Progenitor cell of endocrine pancreas (in vitro differentiated cells): Measurements from ENCODE around the gene MAN1A1. TPM values are rescaled to one million over a fixed set of nuclear protein-coding genes. Genes with fewer than 3 reads are reported as not detected.
"Not testable (repeated sequence)": the region's sequence is repeated elsewhere in the genome, so short reads cannot be mapped to it uniquely, and the experiment has no call there.

Experiments
- DNase-seq: peaks from one replicate; pipeline ENCODE4 v3.0.0; 2021; ENCODE audit warnings: low spot score; ENCODE audit not compliant: unreplicated experiment
- H3K27ac Mint-ChIP-seq: 2 replicates; pipeline ENCODE4 v1.8.0; 2021; ENCODE audit warnings: mild to moderate bottlenecking, moderate library complexity, mixed read lengths
- H3K27me3 Mint-ChIP-seq: 2 replicates; pipeline ENCODE4 v1.8.0; 2021; ENCODE audit warnings: mixed read lengths
- H3K36me3 Mint-ChIP-seq: 2 replicates; pipeline ENCODE4 v1.8.0; 2022; ENCODE audit warnings: mixed read lengths; ENCODE audit not compliant: insufficient read depth
- H3K4me1 Mint-ChIP-seq: 2 replicates; pipeline ENCODE4 v1.8.0; 2021; ENCODE audit warnings: low read depth, mixed read lengths
- H3K4me3 Mint-ChIP-seq: 2 replicates; pipeline ENCODE4 v1.8.0; 2021; ENCODE audit warnings: low read depth, mild to moderate bottlenecking, moderate library complexity, mixed read lengths
- H3K9me3 Mint-ChIP-seq: 2 replicates; pipeline ENCODE4 v1.8.0; 2021; ENCODE audit warnings: low read depth, mixed read lengths
- CTCF ChIP-seq: fragments of 200-600 bp; sonication (generic); IDR thresholded peaks from one replicate; pipeline ENCODE4 v1.5.0; 2021; ENCODE audit warnings: antibody characterized with exemption, mild to moderate bottlenecking; ENCODE audit not compliant: unreplicated experiment
- total RNA-seq: library from RNA; stranded (reverse); gene quantifications from 2 replicates; pipeline ENCODE4 v1.2.1, GENCODE V29; 2021

MAN1A1 gene
- total RNA-seq, 1 donor from 2014 or later = 27.6 TPM

- Mint-ChIP-seq H3K27ac (no peak overlapping the region), H3K4me1 (no peaks in the 10 kb centered on the region), H3K9me3 (peaks cover 27% of the 10 kb centered on the region), H3K27me3 (no peaks in the 10 kb centered on the region), H3K36me3 (peaks cover 7% of the 10 kb centered on the region), H3K4me3 (no peak overlapping the region)
- no peak for TF ChIP-seq CTCF
- no peak for DNase-seq
Observed at GRCh38 chr6:119379809-119380208, 30.2 kb upstream of the MAN1A1 start.

GRCh38 chr6:119377043-119377442, 27.5 kb upstream of the MAN1A1 start:
- not testable (repeated sequence) for H3K27me3 Mint-ChIP-seq, H3K36me3 Mint-ChIP-seq

GRCh38 chr6:119370080-119370479, 20.5 kb upstream of the MAN1A1 start:
- Mint-ChIP-seq H3K27me3 (no peaks in the 10 kb centered on the region), H3K27ac (no peak overlapping the region), H3K36me3 (no peaks in the 10 kb centered on the region), H3K9me3 (peaks cover 11% of the 10 kb centered on the region), H3K4me1 (no peaks in the 10 kb centered on the region), H3K4me3 (no peak overlapping the region)
- no peak for DNase-seq
- TF ChIP-seq CTCF = no peak

More at GRCh38 chr6:119377043-119377442, 27.5 kb upstream of the MAN1A1 start:
- not testable (repeated sequence) for H3K4me1 Mint-ChIP-seq, H3K4me3 Mint-ChIP-seq, DNase-seq, H3K27ac Mint-ChIP-seq
- H3K9me3 Mint-ChIP-seq = peaks cover 18% of the 10 kb centered on the region

GRCh38 chr6:119368921-119369320, 19.4 kb upstream of the MAN1A1 start:
- H3K27ac Mint-ChIP-seq = no peak overlapping the region
- H3K4me3 Mint-ChIP-seq = no peak overlapping the region
- no peak for TF ChIP-seq CTCF
- peaks cover 10% of the 10 kb centered on the region for H3K9me3 Mint-ChIP-seq
- no peaks in the 10 kb centered on the region for H3K27me3 Mint-ChIP-seq
- no peak for DNase-seq
- peaks cover 2% of the 10 kb centered on the region for H3K36me3 Mint-ChIP-seq
- no peaks in the 10 kb centered on the region for H3K4me1 Mint-ChIP-seq

GRCh38 chr6:119361209-119361608, 11.6 kb upstream of the MAN1A1 start:
- no peak for DNase-seq
- Mint-ChIP-seq H3K9me3 (peaks cover 5% of the 10 kb centered on the region), H3K4me3 (no peak overlapping the region), H3K4me1 (no peaks in the 10 kb centered on the region), H3K36me3 (peaks cover 2% of the 10 kb centered on the region), H3K27me3 (no peaks in the 10 kb centered on the region), H3K27ac (no peak overlapping the region)
- TF ChIP-seq CTCF = no peak

GRCh38 chr6:119360262-119360915, 10.8 kb upstream of the MAN1A1 start:
- peaks cover 2% of the 10 kb centered on the region for H3K36me3 Mint-ChIP-seq
- no peak overlapping the region for H3K27ac Mint-ChIP-seq
- no peak for DNase-seq
- no peaks in the 10 kb centered on the region for H3K27me3 Mint-ChIP-seq
- H3K4me3 Mint-ChIP-seq = no peak overlapping the region
- TF ChIP-seq CTCF = no peak
- no peaks in the 10 kb centered on the region for H3K4me1 Mint-ChIP-seq
- H3K9me3 Mint-ChIP-seq = peaks cover 5% of the 10 kb centered on the region
